ENCODE measurements around the gene UFSP2.
"Not testable (repeated sequence)": the region's sequence is repeated elsewhere in the genome, so short reads cannot be mapped to it uniquely, and the experiment has no call there.

UFSP2 gene

GRCh38 chr4:185371702-185372101 is 54.1 kb downstream of the UFSP2 start:
- TF ChIP-seq CTCF (IDR thresholded peaks at IDR 0.05; ENCODE audit: extremely low read depth, insufficient read depth, missing control alignments) = no peak
- no peak for DNase-seq (ENCODE audit: low spot score)
- in situ Hi-C loops (cut with MboI; ENCODE audit: low pct_unique_long_range_greater_than_20kb, low sequenced_read_pairs, unreplicated experiment) = no loop called here

GRCh38 chr4:185370268-185370949 is 55.4 kb downstream of the UFSP2 start:
- no peak for DNase-seq (ENCODE audit: low spot score)
- in situ Hi-C loops (cut with MboI; ENCODE audit: low pct_unique_long_range_greater_than_20kb, low sequenced_read_pairs, unreplicated experiment) = no loop called here
- no peak for TF ChIP-seq CTCF (IDR thresholded peaks at IDR 0.05; ENCODE audit: extremely low read depth, insufficient read depth, missing control alignments)

- DNase-seq (ENCODE audit: low spot score) = no peak
- in situ Hi-C loops (cut with MboI; ENCODE audit: low pct_unique_long_range_greater_than_20kb, low sequenced_read_pairs, unreplicated experiment) = no loop called here
- no peak for TF ChIP-seq CTCF (IDR thresholded peaks at IDR 0.05; ENCODE audit: extremely low read depth, insufficient read depth, missing control alignments)
These were observed 56.0 kb downstream of the UFSP2 start for GRCh38 chr4:185369731-185370130.

GRCh38 chr4:185364886-185365285 is 60.9 kb downstream of the UFSP2 start:
- in situ Hi-C loops (cut with MboI; ENCODE audit: low pct_unique_long_range_greater_than_20kb, low sequenced_read_pairs, unreplicated experiment) = no loop called here
- TF ChIP-seq CTCF (IDR thresholded peaks at IDR 0.05; ENCODE audit: extremely low read depth, insufficient read depth, missing control alignments) = no peak
- no peak for DNase-seq (ENCODE audit: low spot score)

GRCh38 chr4:185363251-185363650 is 62.5 kb downstream of the UFSP2 start:
- no peak for DNase-seq (ENCODE audit: low spot score)
- no peak for TF ChIP-seq CTCF (IDR thresholded peaks at IDR 0.05; ENCODE audit: extremely low read depth, insufficient read depth, missing control alignments)
- in situ Hi-C loops (cut with MboI; ENCODE audit: low pct_unique_long_range_greater_than_20kb, low sequenced_read_pairs, unreplicated experiment) = no loop called here

GRCh38 chr4:185362570-185362969 is 63.2 kb downstream of the UFSP2 start:
- in situ Hi-C loops (cut with MboI; ENCODE audit: low pct_unique_long_range_greater_than_20kb, low sequenced_read_pairs, unreplicated experiment) = not testable (repeated sequence)
- peak; percentile 47 for DNase-seq (ENCODE audit: low spot score)

- DNase-seq (ENCODE audit: low spot score) = no peak
- no peak for TF ChIP-seq CTCF (IDR thresholded peaks at IDR 0.05; ENCODE audit: extremely low read depth, insufficient read depth, missing control alignments)
- in situ Hi-C loops (cut with MboI; ENCODE audit: low pct_unique_long_range_greater_than_20kb, low sequenced_read_pairs, unreplicated experiment) = no loop called here
These were observed 63.9 kb downstream of the UFSP2 start for GRCh38 chr4:185361872-185362271.

Data from GM13977 (cell line).